NCI-H187 treated with DMSO at 0.1 percent for 48 hours (cell line): ENCODE measurements around the gene OR12D1.

Source experiments
- DNase-seq: peaks from one replicate; lab custom pipeline; 2025; lab: John Stamatoyannopoulos, UW

OR12D1 gene

DNA sequence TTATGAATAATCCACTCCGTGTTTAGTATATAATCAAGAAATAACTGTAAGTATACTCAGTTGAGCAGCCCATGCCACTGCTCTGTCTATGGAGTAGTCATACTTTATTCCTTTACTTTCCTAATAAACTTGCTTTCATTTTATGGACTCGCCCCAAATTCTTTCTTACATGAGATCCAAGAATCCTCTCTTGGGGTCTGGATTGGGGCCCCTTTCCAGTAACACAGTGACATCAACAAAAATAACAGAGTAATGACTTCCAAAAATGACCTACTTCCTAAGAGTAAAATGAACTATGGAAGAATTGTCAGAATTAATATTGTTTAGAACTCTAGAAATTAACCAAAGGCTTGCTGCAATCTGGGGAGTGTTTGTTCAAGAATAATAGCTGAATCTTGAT, 51.1 kb downstream of the OR12D1 start:
- no peak for DNase-seq

DNA sequence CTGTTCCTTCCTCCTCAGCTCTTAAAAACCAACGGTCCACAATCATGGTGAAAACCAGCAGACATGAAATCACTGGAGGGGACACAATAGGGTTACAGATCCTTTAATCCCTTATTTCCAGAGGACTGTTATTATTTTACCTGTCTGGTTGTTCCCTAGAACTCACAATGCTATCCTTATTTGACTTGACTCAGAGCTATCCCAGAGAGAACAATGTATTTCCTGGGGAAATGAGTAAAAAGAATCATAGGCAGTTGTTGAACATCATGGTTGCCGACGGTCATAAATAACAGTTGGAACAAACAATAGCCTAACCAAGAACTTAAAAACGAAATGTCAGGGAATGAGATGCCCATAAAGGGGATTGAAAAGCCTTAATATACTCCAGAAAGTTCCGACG, 51.5 kb downstream of the OR12D1 start:
- DNase-seq = no peak
